HG02571 (cell line): ENCODE measurements around the gene XPO5.

ENCODE experiments used
- ATAC-seq: cut with Tn5 transposase; IDR thresholded peaks from one replicate; pipeline ENCODE4 v1.9.1; 2021; ENCODE audit warnings: mild to moderate bottlenecking, moderate library complexity; ENCODE audit not compliant: unreplicated experiment

Gene XPO5

GRCh38 chr6:43472515-43472914 lies 103.3 kb downstream of the XPO5 start:
- ATAC-seq, result no peak
